GM12878 (cell line): Measurements from ENCODE around the gene MPPED1.

Experiments
- BACH1 ChIP-seq: fragments of 450-650 bp; IDR thresholded peaks from 2 replicates; pipeline ENCODE4 v1.6.1; 2017; ENCODE audit warnings: mild to moderate bottlenecking, borderline replicate concordance
- CTCF ChIP-seq, 3 experiments: IDR thresholded peaks in 2 of 3; conservative IDR thresholded peaks in 1 of 3; 2 replicates each; pipeline ENCODE4 v1.5.1; 2011; ENCODE audit warnings: low read depth in 3 of 3, low read length in 3 of 3, mild to moderate bottlenecking in 3 of 3, control low read depth in 2 of 3, moderate library complexity in 2 of 3, inconsistent platforms in 1 of 3, mixed read lengths in 1 of 3; ENCODE audit not compliant: control insufficient read depth in 2 of 3, insufficient read depth in 1 of 3; ENCODE audit errors: extremely low read depth in 1 of 3
- DPF2 ChIP-seq: fragments of 450-650 bp; IDR thresholded peaks from 2 replicates; pipeline ENCODE4 v1.6.1; 2017; ENCODE audit warnings: mild to moderate bottlenecking
- EGR1 ChIP-seq, 2 experiments: IDR thresholded peaks; 1 replicate in 1 of 2; 2 replicates in 1 of 2; pipeline ENCODE4 v1.6.1; 2011 to 2012; ENCODE audit warnings: low read depth in 2 of 2, low read length in 2 of 2, borderline replicate concordance in 1 of 2, mild to moderate bottlenecking in 1 of 2, moderate library complexity in 1 of 2
- EP300 ChIP-seq, 2 experiments: fragments of 150-350 bp in 1 of 2; IDR thresholded peaks; 2 replicates each; pipeline ENCODE4 v1.6.1; 2011 to 2012; ENCODE audit warnings: low read depth in 2 of 2, low read length in 2 of 2, borderline replicate concordance in 1 of 2, improper control_type of control experiment in 1 of 2, inconsistent platforms in 1 of 2; ENCODE audit not compliant: control insufficient read depth in 1 of 2
- POLR2A ChIP-seq: IDR thresholded peaks from 2 replicates; pipeline ENCODE4 v1.6.1; 2011; ENCODE audit warnings: low read depth, mild to moderate bottlenecking, low read length
- POLR2AphosphoS5 ChIP-seq: IDR thresholded peaks from 2 replicates; pipeline ENCODE4 v1.6.1; 2011; ENCODE audit warnings: mild to moderate bottlenecking, low read length, inconsistent platforms
- RCOR1 ChIP-seq: conservative IDR thresholded peaks from 2 replicates; pipeline ENCODE4 v1.6.1; 2012; ENCODE audit warnings: low read depth, low read length, improper control_type of control experiment
- SMAD1 ChIP-seq: fragments of 450-650 bp; IDR thresholded peaks from 2 replicates; pipeline ENCODE4 v1.6.1; 2018; ENCODE audit warnings: mild to moderate bottlenecking, low read depth; ENCODE audit not compliant: partially characterized antibody
- SMC3 ChIP-seq: IDR thresholded peaks from 2 replicates; pipeline ENCODE4 v1.6.1; 2011; ENCODE audit warnings: low read length, improper control_type of control experiment, borderline replicate concordance
- TCF12 ChIP-seq: IDR thresholded peaks from 2 replicates; pipeline ENCODE4 v1.6.1; 2011; ENCODE audit warnings: low read depth, mild to moderate bottlenecking, low read length
- TF ChIP-seq, protein P1 (sequence below): fragments of 450-650 bp; IDR thresholded peaks from 2 replicates; pipeline ENCODE4 v1.6.1; 2014; ENCODE audit warnings: mild to moderate bottlenecking
- TF ChIP-seq, protein P2 (sequence below): IDR thresholded peaks from 2 replicates; pipeline ENCODE4 v1.6.1; 2012; ENCODE audit warnings: low read depth, low read length, improper control_type of control experiment
- TF ChIP-seq, protein P3 (sequence below): IDR thresholded peaks from 2 replicates; pipeline ENCODE4 v1.6.1; 2012; ENCODE audit warnings: low read depth, low read length, improper control_type of control experiment

- TF ChIP-seq EGR1 (IDR thresholded peaks at IDR 0.05; ENCODE audit: borderline replicate concordance in 1 of 2, low read depth in 2 of 2, low read length in 2 of 2): no peak
- TF ChIP-seq POLR2A: no peak
- no peak for TF ChIP-seq SMAD1
- TF ChIP-seq, protein P1, sequence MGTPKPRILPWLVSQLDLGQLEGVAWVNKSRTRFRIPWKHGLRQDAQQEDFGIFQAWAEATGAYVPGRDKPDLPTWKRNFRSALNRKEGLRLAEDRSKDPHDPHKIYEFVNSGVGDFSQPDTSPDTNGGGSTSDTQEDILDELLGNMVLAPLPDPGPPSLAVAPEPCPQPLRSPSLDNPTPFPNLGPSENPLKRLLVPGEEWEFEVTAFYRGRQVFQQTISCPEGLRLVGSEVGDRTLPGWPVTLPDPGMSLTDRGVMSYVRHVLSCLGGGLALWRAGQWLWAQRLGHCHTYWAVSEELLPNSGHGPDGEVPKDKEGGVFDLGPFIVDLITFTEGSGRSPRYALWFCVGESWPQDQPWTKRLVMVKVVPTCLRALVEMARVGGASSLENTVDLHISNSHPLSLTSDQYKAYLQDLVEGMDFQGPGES: no peak
- TF ChIP-seq POLR2AphosphoS5: no peak
- TF ChIP-seq SMC3: no peak
- no peak for TF ChIP-seq EP300 (IDR thresholded peaks at IDR 0.05; ENCODE audit: borderline replicate concordance in 1 of 2, control insufficient read depth in 1 of 2, low read depth in 2 of 2, low read length in 2 of 2)
- no peak for TF ChIP-seq CTCF (IDR thresholded peaks at IDR 0.05 in 2 of 3, conservative IDR thresholded peaks at IDR 0.05 in 1 of 3; ENCODE audit: control insufficient read depth in 2 of 3, extremely low read depth in 1 of 3, insufficient read depth in 1 of 3, low read depth in 3 of 3, low read length in 3 of 3)
- TF ChIP-seq TCF12: no peak
- no peak for TF ChIP-seq BACH1
- no peak for TF ChIP-seq RCOR1
- TF ChIP-seq DPF2: no peak
- TF ChIP-seq, protein P2, sequence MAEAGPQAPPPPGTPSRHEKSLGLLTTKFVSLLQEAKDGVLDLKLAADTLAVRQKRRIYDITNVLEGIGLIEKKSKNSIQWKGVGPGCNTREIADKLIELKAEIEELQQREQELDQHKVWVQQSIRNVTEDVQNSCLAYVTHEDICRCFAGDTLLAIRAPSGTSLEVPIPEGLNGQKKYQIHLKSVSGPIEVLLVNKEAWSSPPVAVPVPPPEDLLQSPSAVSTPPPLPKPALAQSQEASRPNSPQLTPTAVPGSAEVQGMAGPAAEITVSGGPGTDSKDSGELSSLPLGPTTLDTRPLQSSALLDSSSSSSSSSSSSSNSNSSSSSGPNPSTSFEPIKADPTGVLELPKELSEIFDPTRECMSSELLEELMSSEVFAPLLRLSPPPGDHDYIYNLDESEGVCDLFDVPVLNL: no peak
- TF ChIP-seq, protein P3, sequence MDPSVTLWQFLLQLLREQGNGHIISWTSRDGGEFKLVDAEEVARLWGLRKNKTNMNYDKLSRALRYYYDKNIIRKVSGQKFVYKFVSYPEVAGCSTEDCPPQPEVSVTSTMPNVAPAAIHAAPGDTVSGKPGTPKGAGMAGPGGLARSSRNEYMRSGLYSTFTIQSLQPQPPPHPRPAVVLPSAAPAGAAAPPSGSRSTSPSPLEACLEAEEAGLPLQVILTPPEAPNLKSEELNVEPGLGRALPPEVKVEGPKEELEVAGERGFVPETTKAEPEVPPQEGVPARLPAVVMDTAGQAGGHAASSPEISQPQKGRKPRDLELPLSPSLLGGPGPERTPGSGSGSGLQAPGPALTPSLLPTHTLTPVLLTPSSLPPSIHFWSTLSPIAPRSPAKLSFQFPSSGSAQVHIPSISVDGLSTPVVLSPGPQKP: no peak
These were observed 7.7 kb downstream of the MPPED1 start for GRCh38 chr22:43419371-43420080.
